Uterus (tissue), 2 donors: ENCODE measurements around the gene SIM2.

ENCODE experiments used
- CTCF ChIP-seq, 4 experiments: fragments of 200-600 bp in 2 of 4; fragments of 450-650 bp in 2 of 4; sonication (generic) in 2 of 4; IDR thresholded peaks; one replicate each; pipeline ENCODE4 v1.5.1; 2016 to 2019; ENCODE audit warnings: antibody characterized with exemption in 4 of 4, mild to moderate bottlenecking in 2 of 4, moderate library complexity in 1 of 4
- POLR2A ChIP-seq, 2 donors: fragments of 450-650 bp; IDR thresholded peaks; one replicate each; pipeline ENCODE4 v1.6.1; 2016; ENCODE audit warnings: antibody characterized with exemption in 2 of 2, mild to moderate bottlenecking in 1 of 2, moderate library complexity in 1 of 2

DNA sequence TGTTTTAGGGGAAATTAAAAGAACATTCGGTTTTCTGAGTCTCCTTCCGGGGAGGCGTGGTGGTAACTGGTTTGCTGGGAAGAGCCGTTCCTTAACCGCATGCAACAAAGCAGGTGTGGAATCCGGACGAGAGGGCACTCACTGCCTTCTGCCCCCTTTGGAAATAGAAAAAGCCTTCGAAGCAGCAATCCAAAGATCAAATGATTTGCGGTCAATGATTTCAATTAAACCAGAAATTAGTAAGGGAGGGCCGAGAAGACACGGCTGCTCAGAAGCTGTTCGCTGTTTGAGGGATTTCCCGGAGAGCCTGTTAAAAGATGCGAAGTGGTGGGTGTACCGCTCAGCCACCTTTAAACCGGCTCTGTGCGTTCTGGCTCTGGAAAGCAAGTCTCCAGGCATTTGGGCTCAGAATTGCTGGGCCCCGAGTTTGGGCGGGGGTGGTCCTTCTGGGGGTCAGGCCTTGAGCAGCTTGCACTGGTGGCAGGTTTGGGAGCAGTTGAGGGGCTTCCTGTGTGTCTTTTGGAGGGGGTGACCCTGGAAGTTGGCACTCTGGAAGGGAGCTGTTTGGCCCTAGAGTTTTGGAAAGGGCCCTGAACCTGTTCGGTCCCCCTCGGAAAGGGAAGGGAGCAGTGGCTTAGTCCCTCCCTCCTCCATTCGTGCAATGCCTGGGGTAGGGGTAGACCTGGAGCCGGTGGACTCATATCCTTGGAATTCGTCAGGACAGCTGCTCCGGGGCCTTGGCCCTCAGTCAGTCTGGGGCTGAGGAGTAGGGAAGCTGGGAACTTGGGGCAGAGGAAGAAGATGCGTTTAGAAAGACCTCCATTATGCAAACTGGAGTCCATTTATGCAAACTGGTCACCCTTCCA, 3.1 kb downstream of the SIM2 start:
- TF ChIP-seq CTCF (IDR thresholded peaks at IDR 0.05) (no peak), POLR2A (IDR thresholded peaks at IDR 0.05) (no peak)
